GM12878 (cell line): Measurements from ENCODE around the gene CLIC3. TPM values are rescaled to one million over a fixed set of nuclear protein-coding genes. Genes with fewer than 3 reads are reported as not detected.
A peak's percentile ranks its signal among the peaks of the same experiment; 100 is the strongest.

Experiments
- ATF2 ChIP-seq: IDR thresholded peaks from 2 replicates; pipeline ENCODE4 v1.6.1; 2012; ENCODE audit warnings: low read length, inconsistent platforms
- BHLHE40 ChIP-seq, 2 experiments: fragments of 450-650 bp in 1 of 2; IDR thresholded peaks; 2 replicates each; pipeline ENCODE4 v1.6.1; 2011 to 2017; ENCODE audit warnings: low read depth in 2 of 2, borderline replicate concordance in 1 of 2, improper control_type of control experiment in 1 of 2, low read length in 1 of 2, mild to moderate bottlenecking in 1 of 2
- CEBPZ ChIP-seq: fragments of 150-350 bp; IDR thresholded peaks from 2 replicates; pipeline ENCODE4 v1.6.1; 2016; ENCODE audit warnings: low read depth, low read length
- CREM ChIP-seq: IDR thresholded peaks from 2 replicates; pipeline ENCODE4 v1.6.1; 2014; ENCODE audit warnings: antibody characterized with exemption, low read depth
- GABPA ChIP-seq: IDR thresholded peaks from 2 replicates; pipeline ENCODE4 v1.6.1; 2014; ENCODE audit warnings: antibody characterized with exemption, low read depth, mild to moderate bottlenecking, inconsistent platforms
- HSF1 ChIP-seq: fragments of 150-350 bp; IDR thresholded peaks from 2 replicates; pipeline ENCODE4 v1.6.1; 2014; ENCODE audit warnings: mild to moderate bottlenecking, low read depth, low read length
- IKZF1 ChIP-seq: fragments of 450-650 bp; conservative IDR thresholded peaks from 2 replicates; pipeline ENCODE4 v1.6.1; 2017; ENCODE audit warnings: antibody characterized with exemption, mild to moderate bottlenecking
- LARP7 ChIP-seq: fragments of 450-650 bp; IDR thresholded peaks from 2 replicates; pipeline ENCODE4 v1.6.1; 2017; ENCODE audit warnings: mild to moderate bottlenecking
- MEF2A ChIP-seq: IDR thresholded peaks from 2 replicates; pipeline ENCODE4 v1.6.1; 2011; ENCODE audit warnings: low read depth, mild to moderate bottlenecking, low read length, moderate library complexity; ENCODE audit not compliant: insufficient read depth
- PML ChIP-seq: IDR thresholded peaks from 2 replicates; pipeline ENCODE4 v1.6.1; 2012; ENCODE audit warnings: low read length, inconsistent platforms
- RB1 ChIP-seq: fragments of 450-650 bp; formaldehyde crosslinking; IDR thresholded peaks from 2 replicates; pipeline ENCODE4 v1.6.1; 2017; ENCODE audit warnings: mild to moderate bottlenecking, borderline replicate concordance
- SIN3A ChIP-seq: IDR thresholded peaks from 2 replicates; pipeline ENCODE4 v1.6.1; 2012; ENCODE audit warnings: low read depth, low read length, improper control_type of control experiment
- SP1 ChIP-seq: IDR thresholded peaks from one replicate; pipeline ENCODE4 v1.6.1; 2011; ENCODE audit warnings: low read depth, low read length
- SREBF1 ChIP-seq: IDR thresholded peaks from 2 replicates; pipeline ENCODE4 v1.6.1; 2012; ENCODE audit warnings: mild to moderate bottlenecking, low read length
- TCF3 ChIP-seq: IDR thresholded peaks from 2 replicates; pipeline ENCODE4 v1.6.1; 2012; ENCODE audit warnings: low read depth, mild to moderate bottlenecking, low read length, borderline replicate concordance; ENCODE audit not compliant: insufficient read depth
- TCF7 ChIP-seq: IDR thresholded peaks from 2 replicates; pipeline ENCODE4 v1.6.1; 2014; ENCODE audit warnings: antibody characterized with exemption, borderline replicate concordance
- USF2 ChIP-seq: IDR thresholded peaks from 2 replicates; pipeline ENCODE4 v1.6.1; 2011; ENCODE audit warnings: low read depth, low read length, improper control_type of control experiment, borderline replicate concordance
- ZBTB11 ChIP-seq: fragments of 450-650 bp; formaldehyde crosslinking; IDR thresholded peaks from 2 replicates; pipeline ENCODE4 v1.5.0; 2022; ENCODE audit warnings: mild to moderate bottlenecking, missing genetic modification characterization
- ZNF274 ChIP-seq: IDR thresholded peaks from one replicate; pipeline ENCODE4 v1.8.0; 2011; ENCODE audit not compliant: insufficient read length, insufficient read depth
- ZNF622 ChIP-seq: fragments of 450-650 bp; IDR thresholded peaks from 2 replicates; pipeline ENCODE4 v1.6.1; 2017; ENCODE audit warnings: mild to moderate bottlenecking, inconsistent platforms
- polyA plus RNA-seq, 11 experiments: library from polyadenylated mRNA; depleted of rRNA in 4 of 11; unstranded in 6 of 11; stranded (reverse) in 5 of 11; fragments of >200 nt; fragmentation: Nextera tagmentation in 4 of 11; fragmentation: Illumina TruSeq in 1 of 11; extraction: Ambion mirVana in 4 of 11; extraction: Trizol in 1 of 11; gene quantifications; 1 replicate in 1 of 11; 2 replicates in 10 of 11; pipeline versions ENCODE4 v1.2.1 to v1.2.3, GENCODE V29; 2011 to 2016; ENCODE audit warnings: inconsistent platforms in 2 of 11, missing spikeins in 2 of 11, low read depth in 1 of 11
- total RNA-seq, 4 experiments: library from RNA; depleted of rRNA in 3 of 4; stranded (reverse); fragments of >200 nt in 3 of 4; fragmentation: Illumina TruSeq in 1 of 4; extraction: Trizol in 1 of 4; gene quantifications; 2 replicates each; pipeline versions ENCODE4 v1.2.1 to v1.2.3, GENCODE V29; 2013 to 2021

CLIC3 gene
- total and polyA plus RNA-seq, 10 of the 15 experiments (the other 5 are each of a cell fraction or from before 2014, with no cell fraction given): 0.31 TPM; not detected in 9

- 0 out of 2 replicates have a peak, but pooled peaks have one; percentile 28 for TF ChIP-seq CREM
- no peak for TF ChIP-seq TCF3
- no peak for TF ChIP-seq RB1
- no peak for TF ChIP-seq ZNF622
- TF ChIP-seq MEF2A: no peak
- no peak for TF ChIP-seq LARP7
- TF ChIP-seq ZNF274: no peak
- TF ChIP-seq SIN3A: no peak
- no peak for TF ChIP-seq ATF2
- TF ChIP-seq USF2: no peak
- TF ChIP-seq PML: no peak
- TF ChIP-seq SP1: peak; percentile 44
- TF ChIP-seq BHLHE40 (IDR thresholded peaks at IDR 0.05; ENCODE audit: borderline replicate concordance in 1 of 2, low read depth in 2 of 2, low read length in 1 of 2): peak; percentile 50 to 64; a peak in 2 of 4 replicates
- no peak for TF ChIP-seq CEBPZ
- TF ChIP-seq GABPA: no peak
- TF ChIP-seq HSF1: no peak
- TF ChIP-seq TCF7: no peak
- TF ChIP-seq SREBF1: no peak
- no peak for TF ChIP-seq ZBTB11
- TF ChIP-seq IKZF1: peak; percentile 72
These were observed 4.0 kb upstream of the CLIC3 start (continued) for GRCh38 chr9:137000177-137000930.
